LHCN-M2 (cell line): ENCODE data around the gene EPS8L1. TPM values are rescaled to one million over a fixed set of nuclear protein-coding genes. Genes with fewer than 3 reads are reported as not detected.
"Not testable (repeated sequence)": the region's sequence is repeated elsewhere in the genome, so short reads cannot be mapped to it uniquely, and the experiment has no call there.

Source experiments
- DNase-seq: peaks from one replicate; pipeline ENCODE4 v3.0.0-alpha.2; 2012; ENCODE audit warnings: low read depth
- total RNA-seq: library from RNA; depleted of rRNA; stranded (reverse); fragments of >200 nt; gene quantifications from 2 replicates; pipeline ENCODE4 v1.2.3, GENCODE V29; 2014

The EPS8L1 gene
- total RNA-seq, 1 experiment from 2014 or later, result 2.0 TPM

GRCh38 chr19:55050749-55051532 lies 24.7 kb upstream of the EPS8L1 start:
- no peak for DNase-seq

- DNase-seq, result no peak
Observed at GRCh38 chr19:55053735-55054134, 21.9 kb upstream of the EPS8L1 start.

GRCh38 chr19:55056827-55057226 lies 18.8 kb upstream of the EPS8L1 start:
- DNase-seq, result no peak

- DNase-seq, result no peak
Observed at GRCh38 chr19:55058781-55059610, 16.7 kb upstream of the EPS8L1 start.

DNA sequence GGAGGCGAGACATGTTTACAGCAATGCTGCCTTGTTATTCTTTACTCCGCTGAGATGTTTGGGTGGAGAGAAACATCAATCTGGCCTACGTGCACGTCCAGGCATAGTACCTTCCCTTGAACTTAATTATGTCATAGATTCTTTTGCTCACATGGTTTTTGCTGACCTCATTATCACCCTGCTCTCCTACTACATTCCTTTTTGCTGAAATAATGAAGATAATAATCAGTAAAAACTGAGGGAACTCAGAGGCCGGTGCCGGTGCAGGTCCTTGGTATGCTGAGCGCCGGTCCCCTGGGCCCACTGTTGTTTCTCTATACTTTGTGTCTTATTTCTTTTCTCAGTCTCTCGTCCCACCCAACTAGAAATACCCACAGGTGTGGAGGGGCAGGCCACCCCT lies 15.4 kb upstream of the EPS8L1 start:
- DNase-seq, result not testable (repeated sequence)

DNA sequence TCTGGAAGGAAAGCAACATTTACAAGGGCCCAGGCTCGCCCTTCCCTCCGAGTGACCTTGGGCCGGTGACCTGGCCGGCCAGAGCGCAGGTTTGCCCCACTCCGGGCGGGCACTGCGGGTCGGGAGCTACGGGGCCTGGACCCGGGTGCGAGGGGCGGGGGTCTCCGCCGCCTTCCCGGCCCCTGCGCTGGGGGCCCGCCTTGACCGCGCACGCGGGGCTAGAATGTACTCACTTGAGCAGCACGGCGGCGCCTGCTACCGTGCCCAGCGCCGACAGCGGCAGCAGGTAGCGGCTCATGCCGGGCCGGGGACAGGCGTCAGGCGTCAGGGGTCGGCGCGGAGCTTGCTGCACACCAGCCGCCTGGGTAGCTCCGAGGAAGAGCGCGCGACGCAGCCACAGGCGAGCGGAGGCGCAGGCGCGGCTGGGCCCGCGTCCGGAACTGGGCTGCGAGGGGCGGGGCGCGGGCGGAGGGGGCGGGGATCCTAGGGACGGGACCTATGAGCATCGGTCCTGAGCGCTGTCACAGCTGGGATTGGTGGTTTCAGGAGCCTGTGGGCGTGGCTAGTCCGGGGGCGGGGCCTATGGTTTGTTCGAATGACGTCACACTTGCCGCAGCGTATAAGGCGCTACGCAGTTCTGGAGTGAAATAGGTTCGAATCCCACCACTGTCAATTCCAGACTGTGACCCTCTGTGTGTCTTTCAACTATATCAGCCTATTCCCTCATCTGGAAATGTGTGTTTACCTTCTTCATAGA lies 12.8 kb upstream of the EPS8L1 start, which contains the start of gene RDH13:
Gene RDH13, minus strand, starts transcription at position 414 of the 757 bp plus-strand sequence. Its CDS starts 116 bp downstream, at position 298.
- peak; percentile 80 for DNase-seq

DNA sequence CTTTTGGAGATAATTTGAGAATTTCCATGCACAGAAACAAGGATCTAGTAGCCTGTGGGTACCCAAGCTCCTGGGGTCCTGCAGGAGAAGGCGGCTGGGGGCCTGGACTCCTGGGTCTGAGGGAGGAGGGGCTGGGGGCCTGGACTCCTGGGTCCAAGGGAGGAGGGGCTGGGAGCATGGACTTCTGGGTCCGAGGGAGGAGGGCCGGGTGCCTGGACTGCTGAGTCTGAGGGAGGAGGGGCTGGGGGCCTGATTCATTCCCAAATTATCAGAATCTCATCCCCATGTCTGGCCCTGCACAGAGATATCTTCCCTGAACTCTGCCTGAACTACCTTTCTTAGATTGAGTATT lies 12.2 kb upstream of the EPS8L1 start:
- no peak for DNase-seq

DNA sequence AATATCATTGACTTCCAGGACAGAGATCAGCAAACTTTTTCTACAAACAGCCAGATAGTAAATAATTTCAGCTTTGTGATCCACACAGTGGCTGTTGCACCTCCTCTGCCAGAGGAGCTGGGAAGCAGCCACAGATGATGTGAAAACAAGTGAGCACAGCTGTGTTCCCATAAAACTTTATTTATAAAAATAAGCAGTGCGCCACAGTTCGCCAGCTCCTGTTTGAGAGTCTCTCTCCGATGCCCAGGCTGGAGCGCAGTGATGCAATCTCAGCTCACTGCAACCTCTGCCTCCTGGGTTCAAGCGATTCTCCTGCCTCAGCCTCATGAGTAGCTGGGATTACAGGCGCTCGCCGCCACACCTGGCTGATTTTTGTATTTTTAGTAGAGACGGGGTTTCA lies 10.2 kb upstream of the EPS8L1 start:
- not testable (repeated sequence) for DNase-seq

GRCh38 chr19:55066107-55066709 lies 9.5 kb upstream of the EPS8L1 start:
- no peak for DNase-seq

DNA sequence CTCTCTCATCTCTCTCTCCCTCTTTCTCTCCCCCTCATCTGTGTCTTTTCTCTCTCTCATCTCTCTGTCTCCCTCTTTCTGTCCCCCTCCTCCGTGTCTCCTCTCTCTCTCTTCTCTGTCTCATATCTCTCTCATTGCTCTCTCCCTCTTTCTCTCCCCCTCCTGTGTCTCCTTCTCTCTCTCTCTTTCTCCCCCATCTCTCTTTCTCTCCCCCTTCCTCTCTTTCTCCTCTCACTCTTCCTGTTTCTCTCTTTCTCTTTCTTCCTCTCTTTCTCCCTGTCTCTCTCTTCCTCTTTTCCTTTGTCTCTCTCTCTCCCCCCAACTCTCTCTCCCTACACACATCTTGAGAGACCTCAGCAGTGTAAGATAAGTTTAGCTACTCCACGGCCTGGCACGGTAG lies 7.8 kb upstream of the EPS8L1 start:
- DNase-seq, result no peak

DNA sequence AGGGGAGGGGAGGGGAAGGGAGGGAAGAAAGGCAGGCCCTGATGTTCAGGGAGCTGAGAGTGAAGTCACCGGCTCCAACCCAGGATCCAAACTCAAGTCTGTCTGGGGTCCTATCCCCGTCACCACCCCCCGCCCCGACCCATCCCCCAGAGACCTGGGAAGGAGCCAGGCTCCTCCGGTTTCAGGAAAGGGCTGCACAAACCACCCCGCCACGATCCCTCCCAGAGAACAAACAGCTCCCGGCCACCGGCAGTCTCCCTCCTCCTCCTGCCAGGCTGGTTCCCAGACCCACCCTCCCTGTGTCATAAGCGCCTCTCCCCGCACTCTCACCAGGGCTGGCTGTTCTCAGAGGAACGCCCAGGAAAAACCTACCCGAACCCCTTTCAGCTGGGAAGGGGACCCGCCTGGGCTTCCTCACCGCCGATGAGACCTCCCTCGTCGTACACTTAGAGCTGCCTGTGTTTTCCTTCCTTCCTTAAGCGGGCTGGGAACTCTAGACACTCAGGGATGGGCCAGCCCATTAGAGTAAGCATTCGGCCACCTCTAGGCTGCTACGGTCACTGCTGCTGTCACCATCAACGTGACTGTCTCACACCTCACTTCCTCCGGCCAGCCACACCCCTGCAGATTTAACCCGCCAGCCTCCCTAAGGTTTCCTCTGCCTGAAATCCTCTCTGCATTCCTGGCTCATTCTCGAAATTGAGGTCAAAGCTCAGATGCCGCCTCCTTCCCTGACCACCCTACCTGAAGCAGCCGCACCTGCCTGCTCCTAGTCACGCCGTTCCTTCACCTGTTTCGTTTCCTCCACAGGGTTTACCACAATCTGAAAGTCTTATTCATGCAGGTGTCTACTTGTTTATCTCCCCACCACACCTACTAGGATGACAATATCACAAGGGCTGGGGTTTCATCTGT lies 6.5 kb upstream of the EPS8L1 start:
- peak; percentile 26 for DNase-seq

GRCh38 chr19:55069865-55070197 lies 5.8 kb upstream of the EPS8L1 start:
- no peak for DNase-seq

DNA sequence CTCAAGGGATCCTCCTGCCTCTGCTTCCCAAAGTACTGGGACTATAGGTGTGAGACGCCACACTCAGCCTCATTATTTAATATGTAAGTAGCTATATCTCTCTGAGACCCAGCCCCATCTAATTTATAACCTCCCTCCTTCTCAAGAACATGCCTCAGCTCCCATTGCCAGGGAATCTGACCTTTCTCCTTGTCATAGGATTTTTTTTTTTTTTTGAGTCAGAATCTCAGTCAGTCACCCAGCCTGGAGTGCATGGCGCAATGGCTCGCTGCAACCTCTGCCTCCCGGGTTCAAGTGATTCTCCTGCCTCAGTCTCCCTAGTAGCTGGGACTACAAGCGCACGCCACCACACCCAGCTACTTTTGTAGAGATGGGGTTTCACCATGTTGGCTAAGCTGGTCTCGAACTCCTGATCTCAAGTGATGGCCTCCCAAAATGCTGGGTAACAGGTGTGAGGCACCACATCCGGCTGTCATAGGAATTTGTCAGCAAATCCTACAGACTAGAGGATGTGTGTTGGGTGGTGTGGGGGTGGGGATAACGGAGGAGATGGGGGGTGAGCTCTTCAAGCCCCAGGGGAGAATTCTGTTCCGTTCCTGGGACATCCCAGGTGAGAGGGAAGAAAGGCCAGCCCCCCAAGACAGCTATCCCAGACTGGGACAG lies 5.1 kb upstream of the EPS8L1 start:
- DNase-seq, result no peak

DNA sequence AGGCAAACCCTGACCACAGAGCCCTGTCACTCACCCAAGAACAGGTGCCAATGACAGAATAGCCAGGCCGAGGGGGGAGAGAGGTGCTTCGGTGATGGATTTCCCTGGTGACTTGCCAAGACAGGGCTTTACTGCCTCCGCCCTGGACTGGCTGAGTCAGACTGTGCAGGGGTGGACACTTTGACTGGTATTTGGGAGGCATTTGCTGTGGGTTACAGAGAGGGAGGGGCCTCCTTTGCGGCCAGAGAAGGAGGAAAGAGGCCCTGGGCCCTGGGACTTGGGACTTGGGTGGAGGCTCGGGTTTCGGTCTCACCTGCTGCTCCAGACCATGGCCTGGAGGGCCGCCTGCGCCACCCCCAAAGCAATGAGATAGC lies 4.6 kb upstream of the EPS8L1 start:
- peak; percentile 93 for DNase-seq

GRCh38 chr19:55071913-55072312 lies 3.8 kb upstream of the EPS8L1 start:
- DNase-seq, result no peak

- no peak for DNase-seq
Observed at GRCh38 chr19:55076321-55076720, 652 bp downstream of the EPS8L1 start.

DNA sequence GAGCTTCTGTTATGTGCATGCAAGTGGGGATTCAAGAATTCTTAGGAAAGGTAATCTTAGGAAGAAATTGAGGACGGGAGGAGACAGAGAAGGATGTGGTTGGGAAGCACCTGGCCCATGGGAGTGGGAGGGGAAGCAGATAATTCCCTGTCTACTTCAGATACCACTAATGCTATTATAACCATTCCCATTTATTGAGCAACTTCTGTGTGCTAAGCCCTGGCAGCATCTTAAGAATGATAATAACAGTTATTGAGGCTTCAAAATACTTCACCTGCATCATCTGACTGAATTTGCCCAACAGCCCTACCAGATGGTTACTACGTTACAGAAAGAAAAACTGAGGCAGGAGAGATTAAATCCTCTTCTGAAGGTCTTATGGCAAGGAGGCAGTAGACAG lies 1.4 kb downstream of the EPS8L1 start:
- DNase-seq, result no peak

DNA sequence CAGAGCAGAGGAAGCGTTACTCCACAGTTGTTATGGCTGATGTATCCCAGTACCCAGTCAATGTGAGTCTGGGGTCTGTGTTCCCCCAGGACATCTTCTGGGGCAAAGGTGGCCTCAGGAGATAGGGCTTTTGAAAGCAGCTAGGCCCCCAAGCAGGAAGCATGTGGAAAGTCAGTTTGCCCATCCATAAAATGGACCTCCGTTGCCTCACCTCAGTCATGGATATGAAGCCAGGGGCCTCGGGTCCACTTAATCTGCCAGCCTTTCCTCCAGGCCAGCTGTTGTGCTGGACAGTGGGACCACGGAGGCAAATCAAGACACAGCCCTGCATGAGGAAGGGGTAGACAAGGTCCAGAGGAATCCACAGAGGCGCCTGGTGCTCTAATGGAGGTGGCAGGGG lies 3.3 kb downstream of the EPS8L1 start:
- no peak for DNase-seq

GRCh38 chr19:55079400-55080038 lies 3.9 kb downstream of the EPS8L1 start:
- DNase-seq, result no peak
